HG03457 (cell line): Measurements from ENCODE around the gene ZNF534.
"Not testable (repeated sequence)": the region's sequence is repeated elsewhere in the genome, so short reads cannot be mapped to it uniquely, and the experiment has no call there.

Experiments
- ATAC-seq: cut with Tn5 transposase; IDR thresholded peaks from one replicate; pipeline ENCODE4 v1.9.1; 2021; ENCODE audit warnings: moderate number of reproducible peaks; ENCODE audit not compliant: unreplicated experiment

Gene ZNF534

GRCh38 chr19:52428937-52429336 lies at the start of gene ZNF534:
TSS of gene ZNF534 (plus strand) at chr19:52429148. CDS start at chr19:52431475, 2,327 bp downstream.
- ATAC-seq = no peak

GRCh38 chr19:52391135-52391534 lies 37.8 kb upstream of the ZNF534 start:
- no peak for ATAC-seq

- ATAC-seq = no peak
Observed at GRCh38 chr19:52397310-52398080, 31.5 kb upstream of the ZNF534 start, which contains the start of gene ZNF528. TSS of gene ZNF528 (plus strand) at chr19:52397849. CDS start at chr19:52402014, 4,165 bp downstream.

GRCh38 chr19:52398081-52398441 lies 30.9 kb upstream of the ZNF534 start:
- no peak for ATAC-seq

- ATAC-seq = no peak
Observed at GRCh38 chr19:52410276-52410675, 18.7 kb upstream of the ZNF534 start.

GRCh38 chr19:52415711-52416110 lies 13.2 kb upstream of the ZNF534 start:
- no peak for ATAC-seq

- no peak for ATAC-seq
Observed at GRCh38 chr19:52442179-52442578, 13.2 kb downstream of the ZNF534 start.

GRCh38 chr19:52444506-52444905 lies 15.6 kb downstream of the ZNF534 start:
- no peak for ATAC-seq

GRCh38 chr19:52451241-52451640 lies 22.3 kb downstream of the ZNF534 start:
- no peak for ATAC-seq

GRCh38 chr19:52453324-52454094 lies 24.6 kb downstream of the ZNF534 start, which contains the start of gene ZNF578:
TSS of gene ZNF578 (plus strand) at chr19:52453553. CDS start at chr19:52501846, 48,293 bp downstream.
- ATAC-seq = no peak

GRCh38 chr19:52464798-52465470 lies 36.0 kb downstream of the ZNF534 start:
- ATAC-seq = no peak

- no peak for ATAC-seq
Observed at GRCh38 chr19:52473655-52474350, 44.9 kb downstream of the ZNF534 start.

- no peak for ATAC-seq
Observed at GRCh38 chr19:52474351-52475127, 45.6 kb downstream of the ZNF534 start.

- not testable (repeated sequence) for ATAC-seq
Observed at GRCh38 chr19:52484111-52484743, 55.3 kb downstream of the ZNF534 start.

GRCh38 chr19:52485064-52485463 lies 56.1 kb downstream of the ZNF534 start:
- not testable (repeated sequence) for ATAC-seq

- ATAC-seq = not testable (repeated sequence)
Observed at GRCh38 chr19:52485561-52486240, 56.8 kb downstream of the ZNF534 start.

- ATAC-seq = no peak
Observed at GRCh38 chr19:52492201-52492993, 63.4 kb downstream of the ZNF534 start.

- no peak for ATAC-seq
Observed at GRCh38 chr19:52492994-52493470, 64.1 kb downstream of the ZNF534 start.
